Activated T-helper 1 cell treated with anti-CD3 and anti-CD28 coated beads, Interleukin-2, amount 50 U/mL, for 16 hours (primary cell): ENCODE results near the gene FOXJ1.

Source experiments
- DNase-seq, 2 donors: peaks; one replicate each; pipeline ENCODE4 v3.0.0-alpha.2; 2020; ENCODE audit warnings: low read depth in 1 of 2, low spot score in 1 of 2

Gene FOXJ1

GRCh38 chr17:76094046-76094445 lies 47.0 kb downstream of the FOXJ1 start:
- no peak for DNase-seq

- no peak for DNase-seq
Measured at GRCh38 chr17:76092526-76093413, 48.3 kb downstream of the FOXJ1 start.

GRCh38 chr17:76091526-76092286 lies 49.3 kb downstream of the FOXJ1 start:
- DNase-seq: no peak

- no peak for DNase-seq
Measured at GRCh38 chr17:76090517-76091129, 50.4 kb downstream of the FOXJ1 start.

GRCh38 chr17:76089680-76090516 lies 51.1 kb downstream of the FOXJ1 start:
- no peak for DNase-seq

- DNase-seq: no peak
Measured at GRCh38 chr17:76088868-76089576, 52.0 kb downstream of the FOXJ1 start.

GRCh38 chr17:76088041-76088867 lies 52.8 kb downstream of the FOXJ1 start:
- no peak for DNase-seq

GRCh38 chr17:76087531-76087930 lies 53.5 kb downstream of the FOXJ1 start:
- DNase-seq: no peak

- DNase-seq: no peak
Measured at GRCh38 chr17:76086384-76086783, 54.7 kb downstream of the FOXJ1 start.
